Fibroblast of mammary gland (primary cell): ENCODE data around the gene HIBCH.
A peak's percentile ranks its signal among the peaks of the same experiment; 100 is the strongest.
"Not testable (repeated sequence)": the region's sequence is repeated elsewhere in the genome, so short reads cannot be mapped to it uniquely, and the experiment has no call there.

ENCODE experiments used
- DNase-seq: peaks from one replicate; pipeline ENCODE4 v3.0.0-alpha.2; 2010; ENCODE audit warnings: low read depth
- H3K4me3 ChIP-seq: 2 replicates; pipeline ENCODE4 v1.5.1; 2011; ENCODE audit warnings: low read depth, mild to moderate bottlenecking, low read length, moderate library complexity; ENCODE audit not compliant: control insufficient read depth
- TF ChIP-seq, protein P1 (sequence below): conservative IDR thresholded peaks from 2 replicates; pipeline ENCODE4 v1.5.1; 2011; ENCODE audit warnings: low read depth, low read length, inconsistent platforms; ENCODE audit not compliant: control insufficient read depth, insufficient read depth

Gene HIBCH

DNA sequence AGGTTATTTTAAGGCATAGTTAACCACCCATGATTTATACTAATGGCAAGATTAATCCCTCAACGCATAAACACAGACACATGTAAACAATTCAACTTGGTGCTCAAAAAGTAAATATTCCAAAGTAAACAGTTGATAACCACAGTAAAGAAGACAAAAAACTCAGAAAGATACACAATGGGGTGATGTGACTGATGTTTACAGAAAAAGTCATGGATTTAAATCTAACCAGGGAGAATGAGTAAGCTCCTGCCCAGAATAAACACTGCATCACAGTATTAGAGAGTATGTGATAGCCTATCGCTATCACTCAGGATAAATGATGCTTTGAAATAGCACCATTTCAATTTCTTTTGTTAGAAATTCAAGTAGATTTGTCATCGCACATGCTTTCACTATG, 49.3 kb downstream of the HIBCH start:
- H3K4me3 ChIP-seq = no peak overlapping the region
- TF ChIP-seq, protein P1, sequence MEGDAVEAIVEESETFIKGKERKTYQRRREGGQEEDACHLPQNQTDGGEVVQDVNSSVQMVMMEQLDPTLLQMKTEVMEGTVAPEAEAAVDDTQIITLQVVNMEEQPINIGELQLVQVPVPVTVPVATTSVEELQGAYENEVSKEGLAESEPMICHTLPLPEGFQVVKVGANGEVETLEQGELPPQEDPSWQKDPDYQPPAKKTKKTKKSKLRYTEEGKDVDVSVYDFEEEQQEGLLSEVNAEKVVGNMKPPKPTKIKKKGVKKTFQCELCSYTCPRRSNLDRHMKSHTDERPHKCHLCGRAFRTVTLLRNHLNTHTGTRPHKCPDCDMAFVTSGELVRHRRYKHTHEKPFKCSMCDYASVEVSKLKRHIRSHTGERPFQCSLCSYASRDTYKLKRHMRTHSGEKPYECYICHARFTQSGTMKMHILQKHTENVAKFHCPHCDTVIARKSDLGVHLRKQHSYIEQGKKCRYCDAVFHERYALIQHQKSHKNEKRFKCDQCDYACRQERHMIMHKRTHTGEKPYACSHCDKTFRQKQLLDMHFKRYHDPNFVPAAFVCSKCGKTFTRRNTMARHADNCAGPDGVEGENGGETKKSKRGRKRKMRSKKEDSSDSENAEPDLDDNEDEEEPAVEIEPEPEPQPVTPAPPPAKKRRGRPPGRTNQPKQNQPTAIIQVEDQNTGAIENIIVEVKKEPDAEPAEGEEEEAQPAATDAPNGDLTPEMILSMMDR = no peak
- DNase-seq = peak; percentile 24

DNA sequence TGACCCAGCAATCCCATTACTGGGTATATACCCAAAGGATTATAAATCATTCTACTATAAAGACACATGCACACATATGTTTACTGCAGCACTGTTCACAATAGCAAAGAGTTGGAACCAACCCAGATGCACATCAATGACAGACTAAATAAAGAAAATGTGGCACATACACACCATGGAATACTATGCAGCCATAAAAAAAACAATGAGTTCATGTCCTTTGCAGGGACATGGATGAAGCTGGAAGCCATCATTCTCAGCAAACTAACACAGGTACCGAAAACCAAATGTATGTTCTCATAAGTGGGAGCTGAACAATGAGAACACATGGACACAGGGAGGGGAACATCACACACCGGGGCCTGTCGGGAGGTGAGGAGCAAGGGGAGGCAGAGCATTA, 49.9 kb downstream of the HIBCH start:
- not testable (repeated sequence) for H3K4me3 ChIP-seq, DNase-seq

DNA sequence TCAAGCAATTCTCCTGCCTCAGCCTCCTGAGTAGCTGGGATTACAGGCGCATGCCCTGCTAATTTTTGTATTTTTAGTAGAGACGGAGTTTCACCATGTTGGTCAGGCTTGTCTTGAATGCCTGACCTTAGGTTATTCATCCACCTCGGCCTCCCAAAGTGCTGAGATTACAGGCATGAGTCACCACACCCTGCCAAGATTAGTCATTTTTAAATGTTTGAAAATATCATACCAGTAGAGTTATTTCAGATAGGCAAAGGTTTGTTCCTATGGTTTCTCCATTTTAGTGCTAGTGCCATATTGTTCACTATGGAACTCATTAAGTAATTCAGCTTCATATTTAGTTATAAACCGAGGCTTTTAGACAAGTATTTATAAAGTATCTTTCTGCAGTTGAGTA, 52.3 kb downstream of the HIBCH start:
- DNase-seq = peak; percentile 88
- TF ChIP-seq, protein P1 = no peak
- no peak overlapping the region for H3K4me3 ChIP-seq

DNA sequence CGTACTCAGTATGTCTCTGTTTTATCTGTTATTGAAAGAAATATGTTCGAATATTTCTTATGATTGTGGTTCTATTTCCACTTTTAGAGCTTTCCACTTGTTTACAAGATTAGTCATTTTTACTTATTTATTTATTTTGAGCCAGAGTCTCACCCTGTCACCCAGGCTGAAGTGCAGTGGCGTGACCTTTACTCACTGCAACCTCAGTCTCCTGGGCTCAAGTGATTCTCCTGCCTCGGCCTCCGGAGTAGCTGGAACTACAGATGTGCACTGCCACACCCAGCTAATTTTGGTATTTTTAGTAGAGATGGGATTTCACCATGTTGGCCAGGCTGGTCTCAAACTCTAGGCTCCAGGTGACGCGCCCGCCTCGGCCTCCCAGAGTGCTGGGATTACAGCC, 53.3 kb downstream of the HIBCH start:
- no peak for DNase-seq
- no peak overlapping the region for H3K4me3 ChIP-seq
- TF ChIP-seq, protein P1 = no peak

DNA sequence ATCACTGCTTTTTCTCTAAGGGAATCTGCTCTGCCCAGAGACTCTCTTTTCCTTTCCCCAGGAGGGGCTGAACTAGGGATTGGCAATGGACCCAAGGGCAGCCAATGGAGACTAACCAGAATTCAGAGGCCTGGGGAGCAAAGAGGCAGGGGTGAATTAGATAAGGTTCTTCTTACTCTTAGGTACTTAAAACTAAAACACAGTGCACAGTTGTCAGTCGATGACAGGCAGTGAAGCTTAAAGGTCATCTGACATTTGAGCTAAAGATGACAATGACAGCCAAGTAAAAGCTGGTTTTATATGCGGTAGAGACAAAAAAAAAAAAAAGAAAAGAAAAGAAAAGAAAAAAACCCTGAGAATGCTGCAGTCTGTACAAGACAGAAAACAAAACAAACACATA, 57.8 kb downstream of the HIBCH start:
- no peak overlapping the region for H3K4me3 ChIP-seq
- TF ChIP-seq, protein P1 = no peak
- no peak for DNase-seq

DNA sequence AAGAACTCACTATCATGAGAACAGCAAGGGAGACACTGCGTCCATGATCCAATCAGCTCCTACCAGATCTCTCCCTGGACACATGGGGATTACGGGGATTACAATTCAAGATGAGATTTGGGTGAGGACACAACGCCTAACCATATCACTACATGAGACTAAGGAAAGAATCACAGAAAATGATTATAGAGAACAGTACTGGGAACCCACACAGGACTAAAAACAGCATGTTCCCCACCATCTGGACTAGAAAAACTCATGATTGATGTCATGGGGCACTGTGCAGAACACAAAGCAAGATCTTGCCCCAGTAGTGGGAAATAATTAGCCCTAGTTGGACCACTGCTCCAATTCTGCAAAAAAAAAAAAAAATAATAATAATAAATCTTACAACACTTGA, 63.5 kb downstream of the HIBCH start:
- DNase-seq = no peak
- no peak overlapping the region for H3K4me3 ChIP-seq
- TF ChIP-seq, protein P1 = no peak

DNA sequence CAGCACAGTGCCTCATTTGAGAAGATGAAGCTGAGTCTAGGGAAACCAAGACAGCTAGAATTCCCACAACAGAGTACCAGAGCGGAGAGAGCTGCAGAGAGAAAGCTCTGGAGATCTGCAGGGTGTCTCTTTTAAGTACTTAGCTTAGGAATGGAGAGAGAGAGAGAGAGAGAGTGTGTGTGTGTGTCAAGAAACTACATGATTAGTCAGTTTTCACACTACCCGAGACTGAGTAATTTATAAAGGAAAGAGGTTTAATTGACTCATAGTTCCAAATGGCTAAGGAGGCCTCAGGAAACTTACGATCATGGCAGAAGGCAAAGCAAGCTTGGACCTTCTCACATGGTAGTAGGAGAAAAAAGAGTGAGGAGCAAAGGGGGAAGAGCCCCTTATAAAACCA, 64.0 kb downstream of the HIBCH start:
- peak; percentile 13 for DNase-seq
- TF ChIP-seq, protein P1 = no peak
- H3K4me3 ChIP-seq = no peak overlapping the region
